LoVo (cell line): Measurements from ENCODE around the gene CLDN22.

Experiments
- DNase-seq: peaks from one replicate; pipeline ENCODE4 v3.0.0-alpha.2; 2016; ENCODE audit warnings: low spot score

Gene CLDN22

GRCh38 chr4:183321516-183321915, 1.4 kb upstream of the CLDN22 start:
- no peak for DNase-seq

- DNase-seq, result no peak
These were observed 1.0 kb upstream of the CLDN22 start for GRCh38 chr4:183321079-183321478.

GRCh38 chr4:183318656-183319055, 1.4 kb downstream of the CLDN22 start:
- no peak for DNase-seq

GRCh38 chr4:183314806-183315205, 5.3 kb downstream of the CLDN22 start:
- DNase-seq, result no peak

GRCh38 chr4:183314336-183314735, 5.7 kb downstream of the CLDN22 start:
- no peak for DNase-seq

GRCh38 chr4:183312841-183313240, 7.2 kb downstream of the CLDN22 start:
- DNase-seq, result no peak

GRCh38 chr4:183306811-183307210, 13.3 kb downstream of the CLDN22 start:
- no peak for DNase-seq

- no peak for DNase-seq
These were observed 15.5 kb downstream of the CLDN22 start for GRCh38 chr4:183304538-183304937.

GRCh38 chr4:183304067-183304466, 16.0 kb downstream of the CLDN22 start:
- no peak for DNase-seq

GRCh38 chr4:183303301-183303700, 16.8 kb downstream of the CLDN22 start:
- DNase-seq, result no peak

- no peak for DNase-seq
These were observed 19.4 kb downstream of the CLDN22 start for GRCh38 chr4:183300655-183301054.

- no peak for DNase-seq
These were observed 20.0 kb downstream of the CLDN22 start for GRCh38 chr4:183300070-183300469.

GRCh38 chr4:183299464-183299863, 20.6 kb downstream of the CLDN22 start:
- DNase-seq, result no peak

- no peak for DNase-seq
These were observed 22.4 kb downstream of the CLDN22 start for GRCh38 chr4:183297675-183298074.

GRCh38 chr4:183295711-183296110, 24.4 kb downstream of the CLDN22 start:
- no peak for DNase-seq

- no peak for DNase-seq
These were observed 29.0 kb downstream of the CLDN22 start for GRCh38 chr4:183291070-183291469.

- no peak for DNase-seq
These were observed 30.4 kb downstream of the CLDN22 start for GRCh38 chr4:183289688-183290087.

GRCh38 chr4:183288955-183289354, 31.1 kb downstream of the CLDN22 start:
- no peak for DNase-seq

GRCh38 chr4:183287677-183288076, 32.4 kb downstream of the CLDN22 start:
- DNase-seq, result no peak

- no peak for DNase-seq
These were observed 32.8 kb downstream of the CLDN22 start for GRCh38 chr4:183287309-183287659.

GRCh38 chr4:183286590-183287308, 33.3 kb downstream of the CLDN22 start:
- DNase-seq, result no peak

- no peak for DNase-seq
These were observed 34.2 kb downstream of the CLDN22 start for GRCh38 chr4:183285886-183286285.

- DNase-seq, result no peak
These were observed 35.1 kb downstream of the CLDN22 start for GRCh38 chr4:183284965-183285364.

GRCh38 chr4:183284258-183284785, 35.8 kb downstream of the CLDN22 start:
- no peak for DNase-seq
